Left renal pelvis (tissue), 4 donors: ENCODE data around the gene RGS9. TPM values are rescaled to one million over a fixed set of nuclear protein-coding genes. Genes with fewer than 3 reads are reported as not detected.

Experiments
- DNase-seq, 4 donors: peaks; one replicate each; pipeline ENCODE4 v3.0.0-alpha.2; 2013; ENCODE audit warnings: low read depth in 4 of 4, low spot score in 3 of 4
- polyA plus RNA-seq, 4 donors: library from polyadenylated mRNA; unstranded; fragments of 120-200 nt; gene quantifications; one replicate each; pipeline ENCODE4 v1.2.1, GENCODE V29; 2013; ENCODE audit not compliant: insufficient read length in 4 of 4

Gene RGS9
- polyA plus RNA-seq, 4 donors, result 11.7 to 17.8 (median 14.0) TPM

DNA sequence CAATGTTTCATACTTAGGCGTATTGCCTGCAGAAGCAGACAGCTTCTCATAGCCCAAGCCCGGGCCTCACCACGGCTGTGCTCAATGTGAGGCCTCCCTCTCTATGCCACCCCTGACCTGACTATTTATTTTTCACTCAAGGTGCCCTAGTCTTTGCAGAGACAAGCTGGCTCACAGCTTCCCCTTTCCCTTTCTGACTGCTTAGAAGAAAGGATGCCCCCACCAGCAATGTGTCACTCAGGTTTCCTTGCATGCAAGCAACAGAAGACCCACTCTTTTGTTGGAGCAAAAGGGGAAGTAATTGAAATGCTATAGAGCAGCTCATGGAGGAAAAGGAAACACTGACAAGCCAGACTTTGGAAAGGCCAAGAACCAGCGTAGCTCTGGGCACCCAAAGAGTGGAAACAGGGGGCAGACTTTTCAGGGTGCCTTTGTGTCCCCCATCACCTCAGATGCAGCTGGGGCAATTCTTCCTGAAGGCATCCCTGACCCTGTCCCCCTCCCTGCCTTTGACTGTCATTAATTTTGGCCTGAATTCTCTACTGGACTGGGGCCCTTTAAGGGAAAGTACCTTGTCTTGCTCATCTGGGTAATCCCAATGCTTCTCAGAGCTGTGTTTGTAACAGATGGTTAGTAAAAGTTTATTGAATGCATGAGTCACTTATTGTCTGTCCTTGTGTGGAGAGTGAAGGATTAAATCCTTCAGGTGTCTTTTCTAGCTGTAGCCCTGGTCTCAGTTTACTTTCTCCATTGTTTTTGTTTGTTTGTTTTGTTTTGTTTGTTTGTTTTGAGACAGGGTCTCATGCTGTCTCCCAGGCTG, 17.8 kb downstream of the RGS9 start:
- DNase-seq, result no peak

DNA sequence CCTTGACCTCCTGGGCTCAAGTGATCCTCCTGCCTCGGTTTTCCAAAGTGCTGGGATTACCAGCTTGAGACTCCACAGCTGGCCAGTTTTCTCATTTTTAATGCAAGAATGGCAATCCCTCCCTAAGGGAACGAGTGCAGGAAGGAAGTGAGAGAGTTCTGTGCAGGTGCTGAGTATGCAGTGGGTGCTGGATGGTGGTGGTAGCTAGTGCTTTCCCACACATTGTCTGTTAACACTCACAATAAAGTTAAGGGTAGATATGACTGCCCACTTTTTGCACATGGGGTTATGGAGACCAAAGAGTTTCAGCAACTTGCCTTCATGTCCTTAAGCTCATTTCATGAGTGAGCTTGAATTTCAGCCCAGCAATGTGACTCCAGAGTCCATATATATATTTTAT, 18.5 kb downstream of the RGS9 start:
- no peak for DNase-seq

GRCh38 chr17:65156185-65156834, 19.1 kb downstream of the RGS9 start:
- no peak for DNase-seq

- no peak for DNase-seq
Measured at GRCh38 chr17:65156835-65157565, 19.8 kb downstream of the RGS9 start.

DNA sequence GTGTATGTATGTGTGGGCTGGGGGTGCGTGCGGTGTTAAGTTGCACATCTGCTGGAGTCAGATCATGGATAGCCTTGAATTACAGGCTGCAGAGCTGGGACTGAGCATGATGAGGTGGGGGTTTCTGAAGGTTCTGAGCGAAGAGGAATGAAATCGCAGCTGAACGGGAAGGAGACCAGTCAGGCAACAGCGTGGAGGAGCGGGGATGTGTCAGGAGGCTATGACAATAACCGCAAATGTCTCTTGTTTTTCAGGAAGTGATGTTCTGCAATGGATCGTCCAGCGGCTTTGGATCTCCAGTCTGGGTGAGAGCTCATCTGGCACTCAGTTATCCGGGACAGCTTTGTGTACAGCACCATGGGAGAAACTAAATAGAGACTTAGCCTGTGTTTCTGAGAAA, 20.9 kb downstream of the RGS9 start:
- no peak for DNase-seq

DNA sequence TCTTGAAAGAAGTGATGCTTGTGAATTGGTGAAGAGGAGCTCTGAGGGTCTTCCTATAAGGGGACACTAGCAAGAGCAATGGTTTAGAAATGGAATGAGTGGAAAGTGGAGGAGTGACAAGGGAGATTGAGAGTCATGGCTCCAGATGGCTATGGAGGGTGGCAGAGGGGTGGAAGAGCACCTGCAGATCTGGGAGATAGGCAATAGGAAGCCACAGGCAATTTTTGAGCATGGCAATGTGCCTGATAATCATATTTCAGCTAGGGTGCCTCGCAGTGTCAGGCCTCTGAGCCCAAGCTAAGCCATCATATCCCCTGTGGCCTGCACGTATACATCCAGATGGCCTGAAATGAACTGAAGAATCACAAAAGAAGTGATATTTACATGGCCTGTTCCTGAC, 21.5 kb downstream of the RGS9 start:
- DNase-seq, result no peak

DNA sequence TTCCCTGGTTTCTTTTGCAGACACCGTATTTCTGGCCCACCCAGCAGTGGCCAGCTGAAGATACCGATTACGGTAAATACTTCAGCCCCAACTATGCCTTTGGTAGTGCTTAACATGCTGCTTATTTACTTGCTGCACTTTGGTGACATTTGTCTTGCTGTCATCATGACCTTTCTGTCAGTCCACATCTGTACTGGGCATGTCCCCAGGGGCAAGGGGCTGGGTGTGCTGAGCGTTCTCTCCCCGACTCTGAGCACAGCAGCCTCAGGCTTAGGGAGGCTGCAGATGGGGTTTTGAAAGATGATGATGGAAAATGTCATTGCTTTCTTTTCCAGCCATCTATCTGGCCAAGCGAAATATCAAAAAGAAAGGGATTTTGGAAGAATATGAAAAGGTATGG, 23.3 kb downstream of the RGS9 start:
- DNase-seq, result no peak

- no peak for DNase-seq
Measured at GRCh38 chr17:65163990-65164495, 26.9 kb downstream of the RGS9 start.

DNA sequence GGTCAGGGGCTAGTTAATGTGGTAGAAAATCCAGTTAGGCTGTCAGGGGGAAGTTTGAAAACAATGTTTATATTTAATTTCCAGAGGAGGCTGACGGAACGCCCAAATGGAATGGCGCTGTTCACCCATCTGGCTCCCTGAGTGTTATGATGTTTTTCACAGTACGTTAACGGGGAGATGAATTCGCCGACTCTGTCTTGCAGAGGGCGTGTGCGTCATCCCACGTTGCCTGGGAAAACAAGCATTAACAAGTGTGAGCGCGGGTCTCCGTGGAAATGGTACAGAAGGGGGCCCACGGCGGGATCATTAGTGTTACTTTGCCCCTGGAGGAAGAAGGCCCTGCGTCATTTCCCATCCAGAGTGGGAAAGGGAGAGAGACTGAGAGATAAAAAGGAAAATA, 29.6 kb downstream of the RGS9 start:
- no peak for DNase-seq

- DNase-seq, result peak in 1 of 4 donors; percentile 36
Measured at GRCh38 chr17:65167566-65167965, 30.4 kb downstream of the RGS9 start.

- no peak for DNase-seq
Measured at GRCh38 chr17:65169691-65170090, 32.5 kb downstream of the RGS9 start.

GRCh38 chr17:65170839-65171238, 33.7 kb downstream of the RGS9 start:
- no peak for DNase-seq

- no peak for DNase-seq
Measured at GRCh38 chr17:65171752-65172151, 34.6 kb downstream of the RGS9 start.

DNA sequence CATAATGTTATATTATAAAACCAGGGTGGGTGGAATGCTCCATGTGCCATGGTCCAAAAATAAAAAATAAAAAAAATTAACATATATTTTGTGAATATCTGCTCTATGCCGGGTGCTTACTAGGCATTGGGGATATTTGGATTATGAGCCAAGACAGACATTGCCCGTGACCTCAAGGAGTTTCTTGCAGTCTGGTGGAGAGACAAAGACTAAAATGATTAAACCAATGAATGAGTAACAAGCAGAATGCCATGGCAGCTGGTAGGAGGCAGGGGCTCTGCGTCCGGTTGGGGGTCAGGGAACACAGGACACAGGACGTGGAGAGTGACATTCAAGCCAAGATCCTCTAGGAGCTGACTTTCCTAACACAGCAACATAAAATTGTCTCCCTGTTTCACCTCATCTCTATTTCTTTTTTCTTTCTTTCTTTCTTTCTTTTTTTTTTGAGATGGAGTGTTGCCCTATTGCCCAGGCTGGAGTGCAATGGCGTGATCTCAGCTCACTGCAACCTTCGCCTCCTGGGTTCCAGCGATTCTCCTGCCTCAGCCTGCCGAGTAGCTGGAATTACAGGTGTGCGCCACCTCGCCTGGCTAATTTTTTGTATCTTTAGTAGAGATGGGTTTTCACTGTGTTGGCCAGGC, 35.4 kb downstream of the RGS9 start:
- no peak for DNase-seq

DNA sequence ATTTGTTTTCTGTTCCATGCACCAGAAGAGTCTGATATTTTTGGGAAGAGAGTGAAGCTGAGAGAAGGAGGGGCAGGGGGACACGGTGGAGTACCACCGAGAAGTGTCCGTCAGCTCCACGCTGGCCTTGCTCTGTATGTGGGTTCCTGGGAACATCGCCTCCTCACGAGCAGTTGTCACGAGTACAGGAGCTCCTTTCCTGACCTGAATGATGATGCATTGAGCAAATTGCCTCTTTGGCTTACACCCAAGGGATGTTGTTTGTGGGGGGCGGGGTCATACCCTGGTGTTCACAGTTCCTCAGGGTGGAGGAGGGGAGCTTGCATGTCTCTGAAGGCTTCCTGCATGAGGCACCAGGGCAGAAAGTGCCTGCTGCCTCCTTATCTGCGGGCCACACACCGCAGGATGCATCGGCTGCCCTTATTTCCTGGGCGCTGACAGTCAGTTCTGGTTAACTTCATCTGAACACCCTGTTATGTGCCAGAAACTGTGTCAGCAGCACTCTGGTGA, 36.2 kb downstream of the RGS9 start:
- DNase-seq, result no peak

DNA sequence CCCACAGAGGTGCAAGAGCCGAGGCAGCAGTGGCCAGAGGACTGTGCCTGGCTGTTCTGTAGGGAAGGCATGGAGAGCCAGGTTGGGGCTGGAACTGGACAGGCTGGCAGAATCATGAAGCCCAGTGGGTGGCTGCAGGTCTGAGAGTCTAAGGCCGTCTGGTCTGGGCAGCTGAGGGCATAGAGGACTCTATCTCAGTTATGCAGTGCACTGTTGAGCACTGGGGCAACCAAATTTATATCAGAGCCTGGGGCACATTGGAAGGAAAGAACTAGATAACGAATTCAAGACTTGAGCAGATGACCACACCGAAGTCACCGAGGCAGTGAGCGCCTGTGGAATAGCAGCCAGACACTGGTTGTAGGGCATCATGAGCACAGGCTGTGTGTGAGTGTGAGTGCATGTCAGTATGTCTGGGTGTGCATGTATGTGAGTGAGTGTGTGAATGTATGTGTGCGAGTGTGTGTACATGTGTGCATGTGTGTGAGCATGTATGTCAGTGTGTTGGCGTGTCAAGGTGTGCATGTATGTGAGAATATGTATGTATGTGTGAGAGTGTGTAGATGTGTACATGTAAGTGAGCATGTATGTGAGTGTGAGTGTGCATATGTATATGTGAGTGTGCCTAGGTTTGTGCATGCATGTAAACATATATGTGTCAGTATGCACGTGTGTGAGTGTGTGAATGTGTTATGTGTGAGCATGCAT, 37.0 kb downstream of the RGS9 start:
- no peak for DNase-seq

- DNase-seq, result no peak
Measured at GRCh38 chr17:65174974-65175373, 37.8 kb downstream of the RGS9 start.

GRCh38 chr17:65175952-65176351, 38.8 kb downstream of the RGS9 start:
- DNase-seq, result no peak

DNA sequence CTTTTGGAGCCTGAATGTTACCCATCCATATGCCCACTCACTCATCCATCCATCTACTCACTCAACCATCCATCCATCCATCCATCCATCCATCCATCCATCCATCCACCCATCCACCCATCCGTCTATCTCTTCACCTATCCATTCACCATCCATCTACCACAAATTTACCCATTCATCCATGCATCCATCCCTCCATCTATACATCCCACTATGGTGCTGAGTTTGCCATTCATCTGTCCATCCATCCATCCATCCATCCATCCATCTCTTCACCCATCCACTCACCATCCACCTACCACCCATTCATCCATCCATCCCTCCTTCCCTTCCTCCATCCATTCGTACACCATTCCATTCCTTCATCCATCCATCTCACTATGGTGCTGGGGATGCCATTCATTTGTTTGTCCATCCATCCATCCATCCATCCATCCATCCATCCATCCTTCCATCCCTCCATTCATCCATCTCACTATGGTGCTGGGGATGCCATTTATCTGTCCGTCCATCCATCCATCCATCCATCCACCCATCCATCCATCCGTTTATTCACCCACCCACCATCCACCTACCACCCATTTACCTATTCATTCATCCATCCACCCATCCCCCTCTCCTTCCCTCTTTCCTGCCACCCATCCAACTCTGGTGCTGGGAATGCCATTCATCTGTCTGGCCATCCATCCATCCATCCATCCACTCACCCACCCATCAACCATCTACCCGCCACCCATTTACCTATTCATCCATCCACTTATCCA, 39.7 kb downstream of the RGS9 start:
- DNase-seq, result no peak
